GM21360 (cell line): Measurements from ENCODE around the gene ANKHD1.

Experiments used
- ATAC-seq: cut with Tn5 transposase; IDR thresholded peaks from one replicate; pipeline ENCODE4 v1.9.1; 2021; ENCODE audit warnings: mild to moderate bottlenecking, moderate library complexity; ENCODE audit not compliant: unreplicated experiment

ANKHD1 gene

GRCh38 chr5:140401362-140402257 is at the start of gene ANKHD1:
TSS of gene ANKHD1 (plus strand) at chr5:140401833. CDS start at chr5:140401968, 135 bp downstream.
- peak; percentile 81 for ATAC-seq

GRCh38 chr5:140355546-140355945 is 46.1 kb upstream of the ANKHD1 start:
- ATAC-seq = no peak

GRCh38 chr5:140356853-140357725 is 44.5 kb upstream of the ANKHD1 start:
- ATAC-seq = no peak

- ATAC-seq = peak; percentile 95
These were observed 43.9 kb upstream of the ANKHD1 start for GRCh38 chr5:140357726-140358093.

- ATAC-seq = no peak
These were observed 42.8 kb upstream of the ANKHD1 start for GRCh38 chr5:140358738-140359310.

- no peak for ATAC-seq
These were observed 41.5 kb upstream of the ANKHD1 start, which contains the start of gene SLC4A9 for GRCh38 chr5:140360101-140360500. TSS of gene SLC4A9 (plus strand) at chr5:140360194. CDS start at chr5:140360237, 43 bp downstream.

GRCh38 chr5:140360681-140361479 is 40.8 kb upstream of the ANKHD1 start:
- no peak for ATAC-seq

GRCh38 chr5:140361901-140362300 is 39.7 kb upstream of the ANKHD1 start:
- no peak for ATAC-seq

- ATAC-seq = no peak
These were observed 39.3 kb upstream of the ANKHD1 start for GRCh38 chr5:140362311-140362710.

GRCh38 chr5:140362875-140363630 is 38.6 kb upstream of the ANKHD1 start:
- ATAC-seq = peak; percentile 88

- ATAC-seq = no peak
These were observed 37.8 kb upstream of the ANKHD1 start for GRCh38 chr5:140363631-140364471.

- ATAC-seq = no peak
These were observed 37.2 kb upstream of the ANKHD1 start for GRCh38 chr5:140364472-140364765.

- no peak for ATAC-seq
These were observed 36.4 kb upstream of the ANKHD1 start for GRCh38 chr5:140365282-140365681.

GRCh38 chr5:140365941-140366340 is 35.7 kb upstream of the ANKHD1 start:
- ATAC-seq = no peak

GRCh38 chr5:140366589-140367255 is 34.9 kb upstream of the ANKHD1 start:
- no peak for ATAC-seq

- no peak for ATAC-seq
These were observed 34.2 kb upstream of the ANKHD1 start for GRCh38 chr5:140367256-140368013.

- ATAC-seq = no peak
These were observed 30.1 kb upstream of the ANKHD1 start for GRCh38 chr5:140371356-140372151.
